AG04449 (cell line): Measurements from ENCODE around the gene TGFBR2.

ENCODE experiments used
- CTCF ChIA-PET: fragments of 350-600 bp; formaldehyde crosslinking; extraction: SDS; loops from one replicate; lab custom pipeline; 2021; ENCODE audit warnings: antibody characterized with exemption; lab: Yijun Ruan, JAX
- POLR2A ChIA-PET: fragments of 400-600, 350-600 bp; formaldehyde crosslinking; extraction: SDS; loops from one replicate; lab custom pipeline; 2020; ENCODE audit warnings: antibody characterized with exemption, inconsistent platforms; lab: Yijun Ruan, JAX
- DNase-seq: peaks from one replicate; pipeline ENCODE4 v3.0.0-alpha.2; 2010; ENCODE audit warnings: low read depth, low spot score
- H3K4me3 ChIP-seq: 2 replicates; pipeline ENCODE4 v1.5.1; 2011; ENCODE audit warnings: low read depth, mild to moderate bottlenecking, control low read depth, low read length
- CTCF ChIP-seq: IDR thresholded peaks from one replicate; pipeline ENCODE4 v1.5.1; 2011; ENCODE audit warnings: mild to moderate bottlenecking, moderate library complexity, low read length, control low read depth, inconsistent platforms; ENCODE audit not compliant: insufficient read depth; ENCODE audit errors: missing control alignments

The TGFBR2 gene

GRCh38 chr3:30634761-30635735, 28.6 kb downstream of the TGFBR2 start:
- DNase-seq = no peak
- no peak for TF ChIP-seq CTCF
- POLR2A ChIA-PET = no interaction called here
- no peak overlapping the region for H3K4me3 ChIP-seq
- CTCF ChIA-PET = interaction anchor here (1.3 kb wide), 1 partner anchor 12 kb away, joined by 3 read pairs; no protein-coding TSS in a partner anchor

DNA sequence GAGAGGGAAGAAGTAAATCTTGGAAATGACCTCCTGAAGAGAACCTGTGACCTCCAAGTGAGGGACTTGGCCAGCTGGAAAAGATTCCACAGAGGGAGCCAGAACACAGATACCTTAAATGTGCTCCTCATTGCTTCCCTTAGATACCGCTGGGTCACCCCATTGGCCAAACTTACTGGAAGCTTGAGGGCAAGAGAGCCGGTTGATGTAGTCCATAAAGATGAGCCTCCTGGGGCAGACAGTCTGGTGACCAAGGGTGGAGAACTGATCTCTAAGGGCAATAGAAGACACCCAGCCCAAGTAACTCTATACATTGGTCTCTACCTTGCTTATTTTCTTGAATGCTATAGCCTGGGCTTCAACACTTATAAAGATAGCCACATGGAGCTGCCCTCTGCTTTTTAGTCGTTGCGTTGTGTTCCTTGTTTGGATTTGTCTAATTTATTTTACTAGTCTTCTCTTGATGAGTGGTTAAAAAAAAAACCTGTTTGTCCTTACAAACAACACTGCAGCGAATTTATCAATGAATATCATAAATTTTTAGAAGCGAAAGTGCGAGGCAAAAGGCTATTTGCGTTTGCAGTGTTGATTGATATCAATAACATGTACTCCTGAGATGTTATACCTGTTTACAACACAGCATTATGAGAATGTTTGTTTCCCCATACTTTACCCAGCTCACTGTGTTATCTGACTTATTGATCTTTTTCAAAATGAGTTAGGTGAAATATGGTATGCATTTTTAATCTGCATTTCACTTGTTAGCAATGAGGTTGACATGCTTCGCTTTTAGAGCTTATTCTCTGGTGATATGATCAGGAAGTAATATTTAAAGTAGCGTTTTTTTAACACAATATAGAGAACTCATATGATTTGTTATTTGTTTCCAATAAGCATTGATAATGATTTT, 31.2 kb downstream of the TGFBR2 start:
- CTCF ChIA-PET = interaction anchor here (0.9 kb wide), 1 partner anchor 23 kb away, joined by 3 read pairs; no protein-coding TSS in a partner anchor
- DNase-seq = no peak
- POLR2A ChIA-PET = no interaction called here
- no peak for TF ChIP-seq CTCF
- no peak overlapping the region for H3K4me3 ChIP-seq

DNA sequence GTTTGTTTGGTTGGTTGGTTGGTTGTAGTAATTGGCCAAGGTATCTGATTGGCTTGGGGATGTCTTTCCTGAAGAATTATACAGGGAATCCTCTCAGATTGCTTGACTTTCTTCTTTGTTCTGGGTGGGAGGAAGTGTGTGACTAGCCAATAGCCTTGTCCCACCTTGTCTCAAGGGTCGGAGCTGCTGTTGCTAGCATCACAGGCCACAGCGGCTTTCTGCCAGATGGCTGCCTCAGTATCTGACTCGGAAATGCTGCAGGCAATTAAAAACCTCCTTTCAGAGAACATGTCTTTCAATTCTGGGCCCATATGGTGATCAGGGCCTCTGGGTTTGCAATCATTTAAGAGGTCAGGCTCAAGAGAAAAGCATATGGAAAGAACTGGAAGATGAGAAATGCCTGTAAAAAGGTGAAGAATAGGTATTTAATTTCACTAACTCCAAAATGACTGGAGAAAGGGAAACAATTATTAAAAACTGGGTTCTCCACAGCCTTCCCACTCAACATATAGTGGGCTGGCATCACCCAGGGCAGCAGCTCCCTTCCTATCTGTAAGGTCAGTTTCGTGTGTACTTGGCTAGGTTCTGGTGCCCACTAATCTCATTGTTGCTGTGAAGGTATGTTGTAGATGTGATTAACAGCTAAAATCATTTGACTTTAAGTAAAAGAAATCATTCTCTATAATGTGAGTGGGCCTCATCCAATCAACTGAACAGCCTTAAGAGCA, 32.4 kb downstream of the TGFBR2 start:
- POLR2A ChIA-PET = no interaction called here
- no peak for DNase-seq
- TF ChIP-seq CTCF = no peak
- no peak overlapping the region for H3K4me3 ChIP-seq
- CTCF ChIA-PET = no interaction called here

DNA sequence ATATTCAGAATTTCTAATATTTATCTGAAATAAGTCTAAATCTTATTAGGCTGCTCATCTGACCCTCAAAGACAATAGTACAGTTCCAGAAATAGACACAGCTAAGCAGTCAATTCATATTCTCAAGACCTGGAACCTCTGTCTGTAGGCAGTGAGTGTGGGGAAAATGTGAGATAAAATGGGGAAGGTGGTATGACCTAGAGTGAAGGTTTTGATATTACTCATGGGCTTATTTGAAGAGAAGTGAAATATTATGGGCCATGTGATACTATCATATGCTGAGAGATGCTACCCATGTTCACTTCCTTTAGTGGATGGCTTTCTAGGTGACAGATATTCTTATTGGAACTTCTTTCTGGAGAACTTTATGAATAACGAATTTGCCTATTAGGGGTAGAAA, 33.5 kb downstream of the TGFBR2 start:
- DNase-seq = no peak
- no peak for TF ChIP-seq CTCF
- H3K4me3 ChIP-seq = no peak overlapping the region
- POLR2A ChIA-PET = no interaction called here
- CTCF ChIA-PET = interaction anchor here (1.2 kb wide), 1 partner anchor 17 kb away, joined by 3 read pairs; no protein-coding TSS in a partner anchor

GRCh38 chr3:30640851-30641250, 34.5 kb downstream of the TGFBR2 start:
- POLR2A ChIA-PET = no interaction called here
- H3K4me3 ChIP-seq = no peak overlapping the region
- CTCF ChIA-PET = interaction anchor here (1.2 kb wide), 1 partner anchor 16 kb away, joined by 3 read pairs; no protein-coding TSS in a partner anchor
- DNase-seq = no peak
- TF ChIP-seq CTCF = no peak
